ENCODE measurements around the gene KCNH5. TPM values are rescaled to one million over a fixed set of nuclear protein-coding genes. Genes with fewer than 3 reads are reported as not detected.

Gene KCNH5
- total RNA-seq, 1 experiment from 2014 or later = 0.21 TPM

Other genes starting within 250 kb of the KCNH5 start
- not detected in 2 replicates for gene RHOJ, start 159.0 kb upstream of the KCNH5 start, total RNA-seq (2014; rRNA removed; shearing (Covaris generic))

Data from H7 (cell line).